Neutrophil (primary cell): ENCODE results near the gene WFDC8.

Source experiments
- H3K27ac ChIP-seq: fragments of 200-600 bp; sonication (generic); 2 replicates; pipeline ENCODE4 v1.5.1; 2016; ENCODE audit warnings: mild to moderate bottlenecking, moderate library complexity
- H3K27me3 ChIP-seq: fragments of 200-600 bp; sonication (generic); 2 replicates; pipeline ENCODE4 v1.6.0; 2016; ENCODE audit warnings: mild to moderate bottlenecking
- H3K36me3 ChIP-seq: fragments of 200-600 bp; sonication (generic); 2 replicates; pipeline ENCODE4 v1.5.1; 2017
- H3K4me1 ChIP-seq, 2 experiments: fragments of 200-600 bp in 1 of 2; sonication (generic) in 1 of 2; 1 replicate in 1 of 2; 2 replicates in 1 of 2; pipeline versions ENCODE4 v1.5.1 to v1.6.1; 2013 to 2016; ENCODE audit warnings: low read depth in 1 of 2, low read length in 1 of 2, mild to moderate bottlenecking in 1 of 2, moderate library complexity in 1 of 2; ENCODE audit not compliant: control insufficient read depth in 1 of 2, insufficient read depth in 1 of 2
- H3K4me3 ChIP-seq, 2 experiments: fragments of 200-600 bp in 1 of 2; sonication (generic) in 1 of 2; 1 replicate in 1 of 2; 2 replicates in 1 of 2; pipeline ENCODE4 v1.5.1; 2013 to 2016; ENCODE audit warnings: low read depth in 1 of 2, low read length in 1 of 2, mild to moderate bottlenecking in 1 of 2, moderate library complexity in 1 of 2
- H3K9me3 ChIP-seq: fragments of 200-600 bp; sonication (generic); 2 replicates; pipeline ENCODE4 v1.5.1; 2016
- CTCF ChIP-seq: fragments of 200-600 bp; sonication (generic); IDR thresholded peaks from 2 replicates; pipeline ENCODE4 v1.5.1; 2016; ENCODE audit warnings: antibody characterized with exemption

The WFDC8 gene

GRCh38 chr20:45579184-45579583 is at the start of gene WFDC8:
WFDC8 (minus strand) TSS chr20:45579284; CDS start chr20:45579247, 37 bp downstream.
- H3K36me3 ChIP-seq = no peaks in the 10 kb centered on the region

DNA sequence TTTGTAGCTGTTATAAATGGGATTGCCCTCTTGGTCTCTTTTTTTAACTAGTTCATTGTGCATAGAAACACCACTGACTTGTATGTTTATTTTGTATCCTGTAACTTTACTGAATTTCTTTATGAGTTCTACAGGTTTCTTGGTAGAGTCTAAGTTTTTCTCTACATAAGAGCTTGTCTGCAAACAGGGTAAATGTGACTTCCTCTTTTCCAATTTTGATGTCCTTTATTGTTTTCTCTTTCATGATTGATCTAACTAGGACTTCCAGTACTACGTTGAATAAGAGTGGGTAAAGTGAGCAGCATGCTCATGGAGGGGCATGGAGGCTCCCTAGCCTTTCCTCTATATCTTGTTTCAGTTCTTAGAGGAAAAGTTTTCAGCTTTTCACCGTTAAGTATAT is 47.5 kb upstream of the WFDC8 start:
- H3K27me3 ChIP-seq = peaks cover 18% of the 10 kb centered on the region
- no peak overlapping the region for H3K27ac ChIP-seq
- no peaks in the 10 kb centered on the region for H3K4me1 ChIP-seq
- no peaks in the 10 kb centered on the region for H3K9me3 ChIP-seq
- no peaks in the 10 kb centered on the region for H3K36me3 ChIP-seq
- TF ChIP-seq CTCF = no peak
- no peak overlapping the region for H3K4me3 ChIP-seq

More at GRCh38 chr20:45579184-45579583, at the start of gene WFDC8:
- Histone ChIP-seq H3K27ac (no peak within 1 kb of the TSS), H3K4me1 (no peaks in the 10 kb centered on the region), H3K9me3 (no peaks in the 10 kb centered on the region), H3K4me3 (no peak within 1 kb of the TSS), H3K27me3 (peaks cover 45% of the 10 kb centered on the region)
- TF ChIP-seq CTCF = no peak

- no peaks in the 10 kb centered on the region for H3K36me3 ChIP-seq
- H3K4me3 ChIP-seq = no peak overlapping the region
- no peak for TF ChIP-seq CTCF
- peaks cover 30% of the 10 kb centered on the region for H3K27me3 ChIP-seq
- no peaks in the 10 kb centered on the region for H3K9me3 ChIP-seq
- no peaks in the 10 kb centered on the region for H3K4me1 ChIP-seq
- no peak overlapping the region for H3K27ac ChIP-seq
Measured at GRCh38 chr20:45621593-45621992, 42.5 kb upstream of the WFDC8 start.

DNA sequence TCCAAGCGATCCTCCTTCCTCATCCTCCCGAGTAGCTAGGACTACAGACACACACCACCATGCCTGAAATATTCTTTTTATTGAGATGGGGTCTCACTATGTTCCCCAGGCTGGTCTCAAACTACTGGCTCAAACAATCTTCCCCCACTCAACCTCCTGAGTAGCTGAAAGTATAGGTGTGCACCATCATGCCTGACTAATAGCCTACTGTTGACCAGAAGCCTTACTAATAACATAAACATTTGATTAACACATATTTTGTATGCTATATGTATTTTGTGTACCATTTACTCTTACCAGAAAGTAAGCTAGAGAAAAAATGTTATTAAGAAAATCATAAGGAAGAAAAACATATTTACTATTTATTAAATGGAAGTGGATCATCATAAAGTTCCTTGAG is 38.5 kb upstream of the WFDC8 start:
- H3K4me3 ChIP-seq = no peak overlapping the region
- H3K36me3 ChIP-seq = no peaks in the 10 kb centered on the region
- H3K27ac ChIP-seq = no peak overlapping the region
- H3K9me3 ChIP-seq = no peaks in the 10 kb centered on the region
- no peak for TF ChIP-seq CTCF
- no peaks in the 10 kb centered on the region for H3K4me1 ChIP-seq
- peaks cover 33% of the 10 kb centered on the region for H3K27me3 ChIP-seq

DNA sequence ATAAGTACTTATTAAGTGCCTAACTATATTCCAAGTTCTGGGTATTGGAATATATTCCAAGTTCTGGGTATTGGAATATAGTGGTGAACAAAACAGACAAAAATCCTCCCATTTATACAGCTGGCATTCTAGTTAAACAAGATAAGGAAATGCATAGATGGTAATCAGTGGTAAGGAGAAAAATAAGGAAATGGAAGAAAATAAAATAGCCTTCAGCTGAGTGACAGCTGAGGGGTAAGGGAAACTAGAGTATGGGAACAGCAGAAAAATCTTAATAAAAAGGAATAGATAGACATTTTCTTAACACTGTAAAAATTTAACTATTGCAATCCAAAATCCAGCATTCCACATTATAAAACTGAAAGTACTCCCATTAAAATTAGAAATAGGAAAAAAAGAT is 33.2 kb upstream of the WFDC8 start:
- Histone ChIP-seq H3K9me3 (no peaks in the 10 kb centered on the region), H3K36me3 (no peaks in the 10 kb centered on the region), H3K4me1 (no peaks in the 10 kb centered on the region), H3K4me3 (no peak overlapping the region), H3K27ac (no peak overlapping the region), H3K27me3 (peaks cover 16% of the 10 kb centered on the region)
- no peak for TF ChIP-seq CTCF

- Histone ChIP-seq H3K36me3 (no peaks in the 10 kb centered on the region), H3K4me3 (no peak overlapping the region), H3K27ac (no peak overlapping the region), H3K4me1 (no peaks in the 10 kb centered on the region), H3K9me3 (no peaks in the 10 kb centered on the region), H3K27me3 (peaks cover 16% of the 10 kb centered on the region)
- no peak for TF ChIP-seq CTCF
Measured at GRCh38 chr20:45611054-45611453, 32.0 kb upstream of the WFDC8 start.
